Measurements from ENCODE around the gene SOD1.

SOD1 gene

GRCh38 chr21:31682620-31683019 lies 23.1 kb downstream of the SOD1 start:
- DNase-seq (ENCODE audit: low read depth in 2 of 2): no peak

- no peak for DNase-seq (ENCODE audit: low read depth in 2 of 2)
These were observed 23.5 kb downstream of the SOD1 start for GRCh38 chr21:31683029-31683428.

GRCh38 chr21:31684918-31685317 lies 25.4 kb downstream of the SOD1 start:
- DNase-seq (ENCODE audit: low read depth in 2 of 2): no peak

DNA sequence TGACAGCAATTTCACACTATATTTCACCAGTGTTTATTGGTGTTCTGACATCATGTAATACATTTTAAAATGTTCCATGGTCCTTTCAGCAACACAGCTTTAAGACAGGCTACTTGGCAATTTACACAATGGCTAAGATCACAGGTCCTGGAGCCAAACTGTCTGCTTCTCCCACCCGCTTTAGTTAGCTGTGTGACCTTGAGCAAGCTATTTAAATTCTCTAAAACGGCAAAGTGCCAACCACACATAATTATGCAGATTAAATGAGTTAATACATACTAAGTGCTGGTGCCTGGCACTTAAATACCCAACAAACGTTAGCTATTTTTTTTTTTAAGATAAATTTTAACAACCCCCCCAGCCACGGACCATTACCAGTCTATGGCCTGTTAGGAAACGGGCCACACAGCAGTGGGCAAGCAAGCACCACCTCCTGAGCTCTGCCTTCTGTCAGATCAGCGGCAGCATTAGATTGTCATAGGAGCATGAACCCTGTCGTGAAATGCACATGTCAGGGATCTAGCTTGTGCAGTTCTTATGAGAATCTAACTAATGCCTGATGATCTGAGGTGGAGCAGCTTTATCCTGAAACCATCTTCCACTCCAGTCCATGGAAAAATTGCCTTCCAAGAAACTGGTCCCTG lies 26.9 kb downstream of the SOD1 start:
- DNase-seq (ENCODE audit: low read depth in 2 of 2): no peak

DNA sequence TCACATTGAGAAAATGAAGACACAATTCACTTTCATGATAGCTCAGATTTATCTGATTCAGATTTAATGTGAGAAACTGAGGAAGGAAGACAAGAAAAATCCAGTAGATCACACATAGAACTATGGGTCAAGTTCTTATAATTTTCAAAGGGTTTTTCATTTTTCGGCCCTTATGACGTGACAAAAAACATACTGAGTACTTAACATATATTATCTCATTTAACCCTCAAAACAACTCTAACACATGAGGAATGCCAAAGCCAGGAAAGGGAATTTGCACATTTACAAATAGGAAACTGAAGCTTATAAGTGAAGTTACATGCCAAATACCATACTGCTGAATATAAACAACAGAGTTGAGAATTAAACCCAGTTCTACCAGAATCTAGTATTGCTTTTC lies 27.6 kb downstream of the SOD1 start:
- no peak for DNase-seq (ENCODE audit: low read depth in 2 of 2)

DNA sequence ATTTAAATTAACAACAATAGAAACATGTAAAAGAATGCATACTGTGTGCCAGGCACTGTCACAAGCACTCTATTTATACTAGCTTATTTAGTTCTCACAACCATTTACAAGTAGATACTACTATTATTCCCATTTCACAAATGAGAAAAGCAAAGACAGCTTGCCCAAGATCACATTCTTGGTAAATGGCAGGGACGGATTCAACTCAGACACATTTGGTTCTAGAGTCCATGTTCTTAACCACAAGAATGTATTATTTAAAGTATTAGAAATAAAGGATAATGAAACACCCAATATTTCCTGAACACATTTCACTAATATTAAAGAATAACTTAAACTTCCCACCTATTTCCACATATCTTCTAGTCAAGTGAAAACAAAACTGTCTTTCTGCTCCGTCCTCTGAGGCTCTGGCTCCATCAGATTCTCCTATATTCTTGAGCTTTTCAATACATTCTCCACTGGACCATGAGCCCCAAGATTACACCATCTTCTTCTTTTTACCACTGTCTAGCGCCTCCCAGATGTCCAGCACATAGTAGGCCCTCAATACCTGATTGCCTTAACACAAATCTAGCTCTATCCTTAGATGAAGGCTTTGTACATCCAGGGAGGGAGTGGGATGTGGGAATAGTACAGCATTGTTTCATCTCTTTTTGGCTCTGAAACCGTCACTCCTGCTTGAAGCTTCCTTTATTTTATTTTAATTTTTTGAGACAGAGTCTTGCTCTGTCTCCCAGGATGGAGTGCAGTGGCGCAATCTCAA lies 29.3 kb downstream of the SOD1 start:
- no peak for DNase-seq (ENCODE audit: low read depth in 2 of 2)

DNA sequence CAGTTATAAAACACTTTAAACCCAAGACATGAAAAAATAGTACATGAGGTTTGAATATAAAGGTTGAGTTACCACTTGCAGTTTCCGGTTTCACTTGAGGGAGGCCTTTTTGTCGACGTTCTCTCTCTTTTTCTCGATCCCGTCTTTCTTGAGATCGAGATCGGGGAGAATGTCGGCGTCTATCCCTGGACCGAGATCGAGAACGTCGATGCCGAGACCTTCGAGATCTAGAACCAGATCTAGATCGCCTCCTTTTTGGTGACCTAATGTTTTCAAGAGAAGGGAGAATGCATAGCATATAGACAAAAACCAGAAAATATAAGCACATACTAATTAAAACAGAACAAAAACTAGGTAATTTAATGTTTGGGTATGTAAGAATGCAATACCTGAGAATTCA lies 33.7 kb downstream of the SOD1 start:
- DNase-seq (ENCODE audit: low read depth in 2 of 2): no peak

DNA sequence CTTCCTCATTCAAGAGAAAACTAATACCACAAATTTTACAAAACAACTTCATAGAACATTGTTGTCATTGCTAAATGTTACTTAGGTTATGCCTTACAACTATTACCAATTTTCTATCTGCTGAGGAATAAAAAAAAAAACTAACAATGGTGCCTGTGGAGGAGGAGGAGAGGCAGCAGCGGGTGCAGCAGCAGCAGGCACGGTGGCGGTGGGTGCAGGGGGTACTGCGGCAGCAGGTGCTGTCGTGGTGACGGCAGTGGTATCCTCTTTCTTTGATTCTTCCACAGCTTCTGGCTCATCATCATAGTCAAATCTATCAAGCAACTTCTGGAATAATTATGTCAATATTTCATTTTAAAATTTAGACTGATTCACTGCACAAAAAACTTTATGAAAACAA lies 36.9 kb downstream of the SOD1 start:
- no peak for DNase-seq (ENCODE audit: low read depth in 2 of 2)

- DNase-seq (ENCODE audit: low read depth in 2 of 2): no peak
These were observed 39.0 kb downstream of the SOD1 start for GRCh38 chr21:31698461-31698860.

DNA sequence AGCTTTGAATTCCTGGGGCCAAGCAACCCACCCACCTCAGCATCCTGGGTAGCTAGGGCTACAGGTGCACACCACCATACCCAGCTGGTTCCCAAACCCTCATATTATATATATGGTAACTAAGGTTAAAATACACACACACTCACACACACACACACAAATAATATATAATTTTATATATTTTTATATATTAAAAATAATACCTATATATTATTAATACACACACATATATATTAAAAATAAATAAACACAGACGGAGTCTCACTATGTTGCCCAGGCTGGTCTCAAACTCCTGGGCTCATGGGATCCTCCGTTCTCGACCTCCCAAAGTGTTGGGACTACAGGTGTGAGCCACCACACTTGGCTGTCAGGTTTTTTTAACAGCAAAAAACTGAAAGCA lies 40.5 kb downstream of the SOD1 start:
- no peak for DNase-seq (ENCODE audit: low read depth in 2 of 2)

DNA sequence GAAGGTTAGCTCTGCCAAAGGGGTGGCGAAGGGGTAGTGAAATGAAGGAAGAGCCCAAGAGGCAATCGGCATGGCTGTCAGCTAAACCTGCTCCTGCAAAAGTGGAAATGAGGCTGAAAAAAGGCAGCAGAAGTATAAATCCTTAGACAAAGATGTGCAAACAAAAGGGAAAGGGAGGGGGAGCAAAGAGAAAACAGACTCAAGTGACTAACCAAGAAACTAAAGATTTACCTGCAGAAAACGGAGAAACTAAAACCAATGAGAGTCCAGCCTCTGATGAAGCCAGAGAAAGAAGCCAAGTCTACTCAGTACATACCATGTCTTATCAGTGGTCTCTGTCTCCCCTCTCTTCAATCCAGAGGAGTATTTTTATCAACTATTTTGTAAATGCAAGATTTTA lies 47.1 kb downstream of the SOD1 start:
- no peak for DNase-seq (ENCODE audit: low read depth in 2 of 2)

DNA sequence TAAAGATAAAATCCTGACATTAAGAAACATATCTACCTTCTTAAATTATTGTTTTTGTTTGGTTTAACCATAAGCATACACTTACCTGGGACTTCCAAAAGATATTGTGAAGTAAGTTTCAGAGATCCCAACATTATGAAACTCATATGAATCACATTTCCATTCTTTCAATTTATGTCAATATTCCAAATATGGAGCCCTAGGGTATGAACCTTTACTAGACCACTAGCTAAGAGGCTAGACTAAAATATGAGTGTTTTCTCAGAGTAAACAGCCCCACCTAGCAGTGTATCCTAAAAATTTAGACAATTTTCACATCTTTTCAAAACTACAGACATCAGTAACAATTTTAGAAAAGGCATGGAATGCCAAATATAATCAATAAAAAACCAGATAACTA lies 48.0 kb downstream of the SOD1 start:
- no peak for DNase-seq (ENCODE audit: low read depth in 2 of 2)

- no peak for DNase-seq (ENCODE audit: low read depth in 2 of 2)
These were observed 49.0 kb downstream of the SOD1 start for GRCh38 chr21:31708541-31708940.

DNA sequence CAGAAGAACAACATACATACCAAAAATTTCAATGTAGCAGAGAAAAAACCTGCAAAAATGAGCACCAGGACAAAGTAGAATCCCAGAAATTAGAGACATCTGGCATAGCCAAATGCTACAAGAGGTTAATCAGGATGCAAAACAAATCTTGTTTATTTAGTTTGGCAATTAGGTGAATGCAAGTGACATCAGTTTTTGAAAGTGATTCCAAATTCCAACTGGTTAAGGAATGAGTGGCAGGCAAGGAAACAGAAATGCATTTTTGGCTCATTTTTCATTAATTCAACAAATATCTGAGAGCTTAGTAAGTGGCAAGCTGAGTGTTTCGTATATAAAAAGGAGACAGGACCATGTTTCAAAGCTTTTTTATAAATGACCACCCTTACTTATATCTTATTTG lies 51.1 kb downstream of the SOD1 start:
- no peak for DNase-seq (ENCODE audit: low read depth in 2 of 2)

DNA sequence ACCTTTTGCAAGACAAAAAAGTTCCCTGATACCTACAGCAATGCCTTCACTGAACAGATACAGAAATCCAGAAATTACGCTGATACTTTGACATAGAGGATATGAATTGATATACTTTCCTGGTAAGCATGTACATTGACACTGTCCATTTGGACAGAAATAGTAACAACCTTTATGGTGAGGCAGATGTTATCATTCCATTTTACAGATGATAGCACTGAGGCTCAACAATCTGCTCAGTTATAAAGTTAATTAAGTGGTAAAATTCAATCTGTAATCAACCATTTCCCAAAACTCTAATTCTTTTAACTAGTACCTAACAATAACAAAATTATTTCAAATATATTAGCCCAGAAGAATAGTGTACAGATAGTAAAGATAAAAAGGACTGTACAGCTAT lies 51.8 kb downstream of the SOD1 start:
- no peak for DNase-seq (ENCODE audit: low read depth in 2 of 2)

- no peak for DNase-seq (ENCODE audit: low read depth in 2 of 2)
These were observed 52.3 kb downstream of the SOD1 start for GRCh38 chr21:31711745-31712285.

GRCh38 chr21:31713115-31713514 lies 53.6 kb downstream of the SOD1 start:
- no peak for DNase-seq (ENCODE audit: low read depth in 2 of 2)

GRCh38 chr21:31713973-31714740 lies 54.7 kb downstream of the SOD1 start:
- DNase-seq (ENCODE audit: low read depth in 2 of 2): no peak

- no peak for DNase-seq (ENCODE audit: low read depth in 2 of 2)
These were observed 55.4 kb downstream of the SOD1 start for GRCh38 chr21:31714741-31715365.

DNA sequence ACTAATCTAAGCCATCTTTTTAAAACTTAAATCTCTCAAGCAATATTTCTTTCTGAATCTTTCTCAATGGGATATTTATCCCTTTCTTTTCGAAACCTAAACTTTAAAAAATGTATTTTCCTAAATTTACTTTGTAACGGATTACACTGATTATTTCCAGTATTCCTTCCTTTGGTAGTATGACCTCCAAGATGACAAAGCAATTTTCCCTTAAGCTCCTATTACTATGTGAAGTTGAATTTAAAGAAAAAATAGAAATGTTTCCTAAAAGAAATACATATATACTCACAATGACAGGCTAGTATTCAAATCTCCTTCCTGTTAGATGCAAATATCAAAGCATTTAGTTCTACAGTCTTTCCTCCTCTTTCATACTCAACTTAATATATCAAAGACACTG lies 56.6 kb downstream of the SOD1 start:
- DNase-seq (ENCODE audit: low read depth in 2 of 2): no peak

Data from stimulated activated CD8-positive, alpha-beta memory T cell treated with anti-CD3 and anti-CD28 coated beads, Interleukin-15, amount 100 ng/mL, for 4 hours (primary cell).